Body of pancreas (tissue), 4 donors: Measurements from ENCODE around the gene TNK1.

Experiments
- CTCF ChIP-seq, 7 experiments: fragments of 450-650 bp in 4 of 7; fragments of 200-600 bp in 3 of 7; sonication (generic) in 3 of 7; IDR thresholded peaks; one replicate each; pipeline ENCODE4 v1.5.1; 2016 to 2019; ENCODE audit warnings: antibody characterized with exemption in 7 of 7
- POLR2A ChIP-seq, 3 donors: fragments of 450-650 bp; IDR thresholded peaks; one replicate each; pipeline ENCODE4 v1.6.1; 2016; ENCODE audit warnings: antibody characterized with exemption in 3 of 3, mild to moderate bottlenecking in 2 of 3

- TF ChIP-seq CTCF (IDR thresholded peaks at IDR 0.05) = no peak
- TF ChIP-seq POLR2A (IDR thresholded peaks at IDR 0.05) = no peak
Observed at GRCh38 chr17:7416323-7416722, 35.4 kb downstream of the TNK1 start.
